BJ (cell line): ENCODE data around the gene FRAS1. TPM values are rescaled to one million over a fixed set of nuclear protein-coding genes. Genes with fewer than 3 reads are reported as not detected.

Experiments used
- CTCF ChIA-PET: fragments of 350-600 bp; formaldehyde crosslinking; extraction: SDS; loops from one replicate; lab custom pipeline; 2021; ENCODE audit warnings: antibody characterized with exemption, inconsistent platforms; lab: Yijun Ruan, JAX
- POLR2A ChIA-PET: fragments of 300-600 bp; sonication (Branson Sonifier 250); formaldehyde crosslinking; extraction: SDS; loops from one replicate; lab custom pipeline; 2021; ENCODE audit warnings: antibody characterized with exemption; lab: Charles Lee
- DNase-seq: peaks from one replicate; pipeline ENCODE4 v3.0.0-alpha.2; 2011; ENCODE audit warnings: low read depth
- H3K27me3 ChIP-seq: 2 replicates; pipeline ENCODE4 v1.6.0; 2011; ENCODE audit warnings: low read length; ENCODE audit not compliant: control insufficient read depth, insufficient read depth
- H3K36me3 ChIP-seq: 2 replicates; pipeline ENCODE4 v1.5.1; 2011; ENCODE audit warnings: low read length; ENCODE audit not compliant: control insufficient read depth, insufficient read depth
- H3K4me3 ChIP-seq: 2 replicates; pipeline ENCODE4 v1.5.1; 2011; ENCODE audit warnings: low read depth, mild to moderate bottlenecking, control low read depth, low read length
- CTCF ChIP-seq: IDR thresholded peaks from 2 replicates; pipeline ENCODE4 v1.5.1; 2011; ENCODE audit warnings: low read depth, mild to moderate bottlenecking, control low read depth, inconsistent platforms, low read length, moderate library complexity; ENCODE audit not compliant: insufficient read depth
- polyA plus RNA-seq: library from polyadenylated mRNA; depleted of rRNA; stranded (reverse); fragments of >200 nt; gene quantifications from 2 replicates; pipeline ENCODE4 v1.2.3, GENCODE V29; 2011

FRAS1 gene
- polyA plus RNA-seq, 1 experiment = 4.4 TPM

GRCh38 chr4:78143634-78144033 lies 86.5 kb downstream of the FRAS1 start:
- no peak overlapping the region for H3K4me3 ChIP-seq
- CTCF ChIA-PET = interaction anchor here (0.6 kb wide), 1 partner anchor 568 kb away, joined by 3 read pairs; no protein-coding TSS in a partner anchor
- DNase-seq = no peak
- TF ChIP-seq CTCF = no peak
- POLR2A ChIA-PET = no interaction called here
- no peaks in the 10 kb centered on the region for H3K27me3 ChIP-seq
- no peaks in the 10 kb centered on the region for H3K36me3 ChIP-seq

- TF ChIP-seq CTCF = no peak
Observed at GRCh38 chr4:78145008-78145407, 87.9 kb downstream of the FRAS1 start.

GRCh38 chr4:78145622-78146021 lies 88.5 kb downstream of the FRAS1 start:
- CTCF ChIA-PET = no interaction called here
- POLR2A ChIA-PET = no interaction called here
- Histone ChIP-seq H3K4me3 (no peak overlapping the region), H3K36me3 (no peaks in the 10 kb centered on the region), H3K27me3 (no peaks in the 10 kb centered on the region)
- no peak for TF ChIP-seq CTCF
- no peak for DNase-seq

More at GRCh38 chr4:78145008-78145407, 87.9 kb downstream of the FRAS1 start:
- H3K4me3 ChIP-seq = no peak overlapping the region
- ChIA-PET CTCF (interaction anchor here (1.0 kb wide), 1 partner anchor 26 kb away, joined by 4 read pairs; no protein-coding TSS in a partner anchor), POLR2A (no interaction called here)
- no peaks in the 10 kb centered on the region for H3K27me3 ChIP-seq
- no peak for DNase-seq
- no peaks in the 10 kb centered on the region for H3K36me3 ChIP-seq

GRCh38 chr4:78149751-78150542 lies 92.8 kb downstream of the FRAS1 start:
- no peak overlapping the region for H3K4me3 ChIP-seq
- DNase-seq = no peak
- POLR2A ChIA-PET = no interaction called here
- H3K27me3 ChIP-seq = no peaks in the 10 kb centered on the region
- CTCF ChIA-PET = no interaction called here
- no peak for TF ChIP-seq CTCF
- no peaks in the 10 kb centered on the region for H3K36me3 ChIP-seq

GRCh38 chr4:78150543-78150864 lies 93.4 kb downstream of the FRAS1 start:
- no peak for DNase-seq
- no peaks in the 10 kb centered on the region for H3K27me3 ChIP-seq
- ChIA-PET CTCF (no interaction called here), POLR2A (no interaction called here)
- TF ChIP-seq CTCF = no peak
- no peak overlapping the region for H3K4me3 ChIP-seq
- no peaks in the 10 kb centered on the region for H3K36me3 ChIP-seq
